Osteocyte (in vitro differentiated cells): ENCODE data around the gene NSUN4. TPM values are rescaled to one million over a fixed set of nuclear protein-coding genes. Genes with fewer than 3 reads are reported as not detected.

Experiments
- DNase-seq: peaks from one replicate; pipeline ENCODE4 v3.0.0; 2021; ENCODE audit warnings: mixed read lengths; ENCODE audit not compliant: unreplicated experiment; ENCODE audit errors: extremely low spot score
- H3K27ac Mint-ChIP-seq: one replicate; pipeline ENCODE4 v1.8.0; 2021; ENCODE audit warnings: mild to moderate bottlenecking, mixed read lengths; ENCODE audit not compliant: unreplicated experiment
- H3K27me3 Mint-ChIP-seq: one replicate; pipeline ENCODE4 v1.8.0; 2021; ENCODE audit warnings: mixed read lengths; ENCODE audit not compliant: unreplicated experiment
- H3K36me3 Mint-ChIP-seq: one replicate; pipeline ENCODE4 v1.8.0; 2021; ENCODE audit warnings: mixed read lengths; ENCODE audit not compliant: unreplicated experiment
- H3K4me1 Mint-ChIP-seq: one replicate; pipeline ENCODE4 v1.8.0; 2021; ENCODE audit warnings: mixed read lengths; ENCODE audit not compliant: unreplicated experiment
- H3K4me3 Mint-ChIP-seq: one replicate; pipeline ENCODE4 v1.8.0; 2021; ENCODE audit warnings: mild to moderate bottlenecking, moderate library complexity, mixed read lengths; ENCODE audit not compliant: unreplicated experiment
- H3K9me3 Mint-ChIP-seq: one replicate; pipeline ENCODE4 v1.8.0; 2021; ENCODE audit warnings: mixed read lengths; ENCODE audit not compliant: unreplicated experiment
- total RNA-seq: library from RNA; stranded (reverse); gene quantifications from 2 replicates; pipeline ENCODE4 v1.2.1, GENCODE V29; 2021
- TF ChIP-seq, protein P1 (sequence below): fragments of 200-600 bp; sonication (generic); IDR thresholded peaks from 2 replicates; pipeline ENCODE4 v1.5.0; 2021; ENCODE audit warnings: antibody characterized with exemption, mild to moderate bottlenecking, moderate library complexity

Gene NSUN4
- total RNA-seq, 1 donor from 2014 or later = 21.6 TPM

GRCh38 chr1:46372431-46372830 lies 31.8 kb downstream of the NSUN4 start:
- Mint-ChIP-seq H3K27me3 (no peaks in the 10 kb centered on the region), H3K4me3 (no peak overlapping the region), H3K4me1 (no peaks in the 10 kb centered on the region), H3K27ac (no peak overlapping the region), H3K36me3 (peaks cover 9% of the 10 kb centered on the region), H3K9me3 (no peaks in the 10 kb centered on the region)
- no peak for DNase-seq
- TF ChIP-seq, protein P1, sequence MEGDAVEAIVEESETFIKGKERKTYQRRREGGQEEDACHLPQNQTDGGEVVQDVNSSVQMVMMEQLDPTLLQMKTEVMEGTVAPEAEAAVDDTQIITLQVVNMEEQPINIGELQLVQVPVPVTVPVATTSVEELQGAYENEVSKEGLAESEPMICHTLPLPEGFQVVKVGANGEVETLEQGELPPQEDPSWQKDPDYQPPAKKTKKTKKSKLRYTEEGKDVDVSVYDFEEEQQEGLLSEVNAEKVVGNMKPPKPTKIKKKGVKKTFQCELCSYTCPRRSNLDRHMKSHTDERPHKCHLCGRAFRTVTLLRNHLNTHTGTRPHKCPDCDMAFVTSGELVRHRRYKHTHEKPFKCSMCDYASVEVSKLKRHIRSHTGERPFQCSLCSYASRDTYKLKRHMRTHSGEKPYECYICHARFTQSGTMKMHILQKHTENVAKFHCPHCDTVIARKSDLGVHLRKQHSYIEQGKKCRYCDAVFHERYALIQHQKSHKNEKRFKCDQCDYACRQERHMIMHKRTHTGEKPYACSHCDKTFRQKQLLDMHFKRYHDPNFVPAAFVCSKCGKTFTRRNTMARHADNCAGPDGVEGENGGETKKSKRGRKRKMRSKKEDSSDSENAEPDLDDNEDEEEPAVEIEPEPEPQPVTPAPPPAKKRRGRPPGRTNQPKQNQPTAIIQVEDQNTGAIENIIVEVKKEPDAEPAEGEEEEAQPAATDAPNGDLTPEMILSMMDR = no peak

DNA sequence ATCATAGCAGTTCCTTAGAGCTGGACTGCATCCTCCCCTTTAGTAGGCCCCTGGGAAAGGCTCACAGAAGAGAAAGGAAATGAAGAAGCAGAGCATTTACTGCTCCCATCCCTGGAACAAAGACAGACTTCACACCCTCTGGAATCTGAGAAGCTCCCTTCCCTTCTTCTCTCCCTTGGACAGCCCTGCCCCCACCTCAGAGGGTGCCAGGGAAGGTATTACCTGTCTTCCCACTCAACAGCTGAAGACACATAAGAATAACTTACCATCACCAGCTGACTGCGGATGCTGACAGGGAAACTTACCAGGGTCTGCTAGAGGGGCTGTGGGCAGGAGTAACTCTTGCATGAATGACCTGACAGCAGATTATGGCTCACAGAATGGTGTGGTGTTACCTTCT lies 39.4 kb downstream of the NSUN4 start:
- no peaks in the 10 kb centered on the region for H3K4me1 Mint-ChIP-seq
- no peaks in the 10 kb centered on the region for H3K9me3 Mint-ChIP-seq
- no peak for DNase-seq
- no peak overlapping the region for H3K27ac Mint-ChIP-seq
- no peaks in the 10 kb centered on the region for H3K36me3 Mint-ChIP-seq
- no peaks in the 10 kb centered on the region for H3K27me3 Mint-ChIP-seq
- H3K4me3 Mint-ChIP-seq = no peak overlapping the region
- TF ChIP-seq, protein P1 = no peak

DNA sequence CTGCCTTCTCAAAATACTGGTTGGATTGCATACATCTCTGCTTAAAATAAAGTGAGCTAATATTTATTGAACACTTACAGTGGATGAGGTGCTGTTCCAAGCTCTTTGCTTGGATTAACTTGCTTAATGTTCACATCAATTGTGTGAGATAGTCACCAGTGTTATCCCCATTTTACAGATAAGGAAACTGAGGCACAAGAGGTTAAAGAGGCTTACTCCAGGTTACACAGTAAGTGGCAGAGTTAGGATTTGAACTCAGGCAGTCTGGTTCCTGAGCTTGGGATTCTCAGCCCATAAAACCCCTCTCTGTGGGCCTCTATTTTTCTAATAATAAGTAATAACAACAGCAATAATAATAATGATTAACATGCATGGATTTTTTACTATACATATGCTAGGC lies 39.9 kb downstream of the NSUN4 start:
- H3K4me1 Mint-ChIP-seq = no peaks in the 10 kb centered on the region
- no peak overlapping the region for H3K4me3 Mint-ChIP-seq
- no peaks in the 10 kb centered on the region for H3K36me3 Mint-ChIP-seq
- H3K27me3 Mint-ChIP-seq = no peaks in the 10 kb centered on the region
- no peak for DNase-seq
- H3K27ac Mint-ChIP-seq = no peak overlapping the region
- H3K9me3 Mint-ChIP-seq = no peaks in the 10 kb centered on the region
- TF ChIP-seq, protein P1 = no peak

- H3K27ac Mint-ChIP-seq = no peak overlapping the region
- peak overlapping the region; percentile 66 for H3K4me3 Mint-ChIP-seq
- peaks cover 34% of the 10 kb centered on the region for H3K27me3 Mint-ChIP-seq
Observed at GRCh38 chr1:46393510-46393909, 52.9 kb downstream of the NSUN4 start.

DNA sequence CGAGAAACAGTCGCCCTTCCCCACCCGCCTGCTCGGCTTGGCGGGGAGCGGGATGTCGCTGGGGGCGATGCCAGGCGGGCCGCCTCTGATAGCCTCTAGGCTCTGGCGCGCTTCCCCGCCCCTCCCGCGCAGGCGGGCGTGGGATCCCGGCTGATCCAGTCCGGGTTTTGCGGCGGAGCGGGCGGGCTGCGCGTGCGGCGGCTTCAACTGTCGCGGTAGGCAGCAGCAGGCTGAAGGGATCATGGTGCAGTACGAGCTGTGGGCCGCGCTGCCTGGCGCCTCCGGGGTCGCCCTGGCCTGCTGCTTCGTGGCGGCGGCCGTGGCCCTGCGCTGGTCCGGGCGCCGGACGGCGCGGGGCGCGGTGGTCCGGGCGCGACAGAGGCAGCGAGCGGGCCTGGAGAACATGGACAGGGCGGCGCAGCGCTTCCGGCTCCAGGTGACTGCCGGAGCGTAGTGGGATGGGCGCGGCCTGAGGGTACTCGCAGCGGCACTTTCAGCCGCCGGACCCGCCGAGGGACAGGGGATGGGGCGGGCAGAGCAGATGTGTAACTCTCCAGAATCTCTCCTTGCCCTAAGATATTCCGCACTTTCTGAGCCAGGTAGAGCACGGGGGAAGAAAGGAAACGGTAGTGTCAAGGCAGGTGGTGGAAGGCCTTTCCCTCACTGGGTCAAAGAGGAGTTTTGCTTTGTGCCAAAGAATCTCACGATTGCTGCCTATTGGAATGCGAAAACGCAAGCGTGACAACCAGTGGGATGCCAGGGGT lies 53.7 kb downstream of the NSUN4 start, which contains the start of gene FAAH:
Gene FAAH (plus strand): TSS at position 210 of the 764 bp plus-strand sequence. CDS start 32 bp downstream, at position 242.
- Mint-ChIP-seq H3K9me3 (peaks cover 8% of the 10 kb centered on the region), H3K27ac (no peak within 1 kb of the TSS), H3K36me3 (peaks cover 4% of the 10 kb centered on the region), H3K27me3 (peaks cover 42% of the 10 kb centered on the region), H3K4me1 (peaks cover 8% of the 10 kb centered on the region), H3K4me3 (peak within 1 kb of the TSS; percentile 77)
- peak; percentile 90 for DNase-seq
- TF ChIP-seq, protein P1 = no peak

More at GRCh38 chr1:46393510-46393909, 52.9 kb downstream of the NSUN4 start:
- H3K4me1 Mint-ChIP-seq = peaks cover 8% of the 10 kb centered on the region
- DNase-seq = no peak
- peaks cover 4% of the 10 kb centered on the region for H3K36me3 Mint-ChIP-seq
- H3K9me3 Mint-ChIP-seq = peaks cover 8% of the 10 kb centered on the region
- TF ChIP-seq, protein P1 = no peak
